PC-9 (cell line): ENCODE measurements around the gene MKI67.

Experiments
- CTCF ChIP-seq: fragments of 200-600 bp; sonication (generic); conservative IDR thresholded peaks from 2 replicates; pipeline ENCODE4 v1.6.1; 2017; ENCODE audit warnings: mixed run types, antibody characterized with exemption, mild to moderate bottlenecking, moderate library complexity
- EZH2 ChIP-seq: fragments of 200-600 bp; sonication (generic); IDR thresholded peaks from 2 replicates; pipeline ENCODE4 v1.8.0; 2017; ENCODE audit warnings: antibody characterized with exemption, low read depth

- TF ChIP-seq EZH2: no peak
- TF ChIP-seq CTCF: no peak
Measured at GRCh38 chr10:128160297-128160711, 34.1 kb upstream of the MKI67 start.
